Activated T-cell treated with anti-CD3 and anti-CD28 coated beads, Interleukin-2, amount 50 U/mL, for 4 hours (primary cell): Measurements from ENCODE around the gene ABCA4. TPM values are rescaled to one million over a fixed set of nuclear protein-coding genes. Genes with fewer than 3 reads are reported as not detected.

Experiments used
- ATAC-seq, 2 donors: fragments of 200-7000 bp; cut with Tn5 transposase; one replicate each; pipeline ENCODE4 v1.10.0; 2021
- DNase-seq: peaks from one replicate; pipeline ENCODE4 v3.0.0-alpha.2; 2020
- H3K27me3 Mint-ChIP-seq: one replicate; pipeline ENCODE4 v1.8.0; 2021; ENCODE audit warnings: low read depth, mixed read lengths
- H3K36me3 Mint-ChIP-seq: one replicate; pipeline ENCODE4 v1.8.0; 2022; ENCODE audit warnings: mixed read lengths; ENCODE audit not compliant: insufficient read depth
- H3K4me1 Mint-ChIP-seq: one replicate; pipeline ENCODE4 v1.8.0; 2021; ENCODE audit warnings: low read depth, mixed read lengths
- H3K4me3 Mint-ChIP-seq: one replicate; pipeline ENCODE4 v1.8.0; 2021; ENCODE audit warnings: mild to moderate bottlenecking, moderate library complexity, mixed read lengths
- H3K9me3 Mint-ChIP-seq: one replicate; pipeline ENCODE4 v1.8.0; 2021; ENCODE audit warnings: mixed read lengths
- total RNA-seq, 3 donors: library from RNA; stranded (reverse); gene quantifications; one replicate each; pipeline ENCODE4 v1.2.1, GENCODE V29; 2021

The ABCA4 gene
- total RNA-seq, 3 donors from 2014 or later: not detected

DNA sequence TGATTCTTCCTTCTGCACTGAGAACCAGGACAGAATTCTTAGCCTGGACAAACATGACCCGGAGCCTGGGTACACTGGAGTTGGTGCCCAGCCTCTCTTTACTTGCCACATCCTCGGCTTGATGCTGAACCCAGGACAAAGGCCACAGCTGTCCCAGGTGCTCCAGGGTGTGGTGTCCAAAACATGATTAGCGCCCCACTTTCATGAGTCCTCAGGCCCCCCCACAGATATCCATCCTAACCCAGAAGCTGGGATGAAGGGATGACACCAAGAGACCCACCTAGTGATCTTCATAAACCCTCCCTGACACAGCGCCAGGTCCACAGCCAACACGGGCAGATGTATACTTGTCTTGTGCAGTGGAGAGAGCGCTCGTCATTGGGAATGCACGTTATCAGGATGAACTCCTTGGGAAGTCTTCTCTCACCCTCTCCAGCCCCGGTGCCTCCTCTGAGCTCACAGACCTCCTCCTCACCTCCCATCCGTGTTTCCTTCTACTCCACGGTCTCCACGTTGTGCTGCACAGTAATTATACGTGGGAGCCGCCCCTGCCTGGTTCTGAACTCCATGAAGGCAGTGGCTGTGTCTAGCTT, 3.6 kb downstream of the ABCA4 start:
- ATAC-seq: no peak
- H3K9me3 Mint-ChIP-seq: no peaks in the 10 kb centered on the region
- H3K36me3 Mint-ChIP-seq: no peaks in the 10 kb centered on the region
- H3K27me3 Mint-ChIP-seq: peaks cover 3% of the 10 kb centered on the region
- H3K4me3 Mint-ChIP-seq: no peak overlapping the region
- H3K4me1 Mint-ChIP-seq: no peaks in the 10 kb centered on the region
- DNase-seq: no peak

DNA sequence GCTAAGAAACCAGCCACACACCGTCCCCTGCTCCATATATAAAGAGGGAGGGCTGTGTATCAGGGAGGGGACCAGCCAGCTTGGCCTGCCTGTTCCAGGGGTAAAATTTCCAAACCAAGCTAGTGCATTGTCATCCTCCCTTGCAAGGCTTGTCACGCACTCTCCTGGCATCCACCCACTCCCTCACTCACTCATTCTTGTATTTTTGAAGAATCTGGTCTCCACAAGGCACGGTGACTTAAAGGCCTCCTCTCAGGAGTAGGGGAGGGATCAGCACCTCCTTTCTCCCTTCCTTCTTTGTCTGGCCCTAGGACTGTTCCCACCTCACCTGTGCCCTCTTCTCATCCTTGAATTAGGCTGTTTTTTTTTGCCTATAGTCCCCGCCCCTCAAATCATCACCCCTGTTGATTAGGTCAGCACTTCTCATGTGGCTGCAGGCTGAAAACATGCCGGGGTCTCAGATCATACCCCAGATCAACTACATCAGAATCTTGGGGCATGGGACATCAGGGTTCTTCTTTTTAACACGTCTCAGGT, 5.0 kb downstream of the ABCA4 start:
- Mint-ChIP-seq H3K36me3 (no peaks in the 10 kb centered on the region), H3K4me3 (no peak overlapping the region), H3K4me1 (no peaks in the 10 kb centered on the region), H3K27me3 (peaks cover 3% of the 10 kb centered on the region), H3K9me3 (no peaks in the 10 kb centered on the region)
- no peak for ATAC-seq
- no peak for DNase-seq

DNA sequence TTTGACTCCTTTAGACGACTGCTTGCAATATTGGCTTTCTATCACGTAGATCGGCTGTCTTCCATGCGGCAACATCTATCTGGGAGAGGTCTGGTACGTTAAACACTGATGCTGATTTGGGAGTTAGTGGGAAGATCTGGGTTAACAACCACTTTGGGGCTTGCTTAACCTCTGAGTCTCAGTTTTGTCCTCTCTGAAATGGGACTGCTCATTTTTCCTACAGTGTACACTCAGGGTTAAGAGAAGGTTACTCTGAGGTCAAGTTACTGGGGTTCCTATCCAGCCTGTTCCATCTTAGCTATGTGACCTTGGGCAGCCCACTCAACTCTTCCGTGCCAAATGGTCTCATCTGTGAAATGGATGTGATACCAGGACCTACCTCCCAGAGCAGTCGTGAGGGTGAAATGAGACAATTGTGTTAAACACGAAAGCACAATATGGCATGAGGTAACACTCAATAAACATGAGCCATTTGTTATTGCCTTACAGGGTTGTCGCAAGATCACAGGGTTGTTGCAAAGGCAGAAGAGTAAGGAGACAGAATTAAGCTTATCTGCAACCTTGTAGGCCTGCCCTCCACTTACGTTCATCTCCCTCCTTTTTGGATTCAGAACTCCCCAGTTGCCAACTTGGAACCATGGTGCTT, 5.6 kb downstream of the ABCA4 start:
- Mint-ChIP-seq H3K27me3 (peaks cover 2% of the 10 kb centered on the region), H3K9me3 (no peaks in the 10 kb centered on the region), H3K4me3 (no peak overlapping the region), H3K4me1 (no peaks in the 10 kb centered on the region), H3K36me3 (no peaks in the 10 kb centered on the region)
- ATAC-seq: no peak
- DNase-seq: no peak

DNA sequence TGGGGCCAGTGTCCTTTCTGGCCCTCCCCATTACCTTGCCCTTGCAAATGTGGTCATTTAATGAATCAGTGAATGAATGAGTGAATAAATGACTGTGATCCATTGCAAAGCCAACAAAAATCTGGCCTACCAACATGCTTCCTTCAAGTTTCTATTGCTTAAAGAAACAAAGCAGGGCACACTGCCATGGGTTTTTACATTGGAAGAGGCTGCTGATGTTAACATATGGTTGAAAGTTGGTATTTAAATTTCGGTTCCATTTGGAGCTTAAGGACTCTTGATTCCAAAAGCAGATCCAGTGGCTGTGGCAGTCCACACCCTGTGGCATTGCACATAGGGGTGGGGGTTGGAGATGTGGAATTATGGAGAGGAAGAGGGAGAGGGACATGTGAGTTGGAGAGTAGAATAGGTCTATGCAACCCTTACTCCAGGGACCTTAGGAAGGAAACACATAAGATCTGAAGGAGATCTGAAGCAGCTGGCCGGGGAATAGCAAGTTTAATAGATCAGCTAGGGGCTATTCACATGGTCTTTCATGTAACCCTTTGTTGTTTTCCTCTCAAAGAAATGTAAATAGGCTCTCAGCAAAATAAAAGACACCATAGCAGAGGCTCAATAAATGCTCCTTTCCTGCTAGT, 7.2 kb downstream of the ABCA4 start:
- ATAC-seq (no peak), DNase-seq (no peak)
- Mint-ChIP-seq H3K9me3 (no peaks in the 10 kb centered on the region), H3K36me3 (no peaks in the 10 kb centered on the region), H3K4me1 (no peaks in the 10 kb centered on the region), H3K4me3 (no peak overlapping the region), H3K27me3 (no peaks in the 10 kb centered on the region)

DNA sequence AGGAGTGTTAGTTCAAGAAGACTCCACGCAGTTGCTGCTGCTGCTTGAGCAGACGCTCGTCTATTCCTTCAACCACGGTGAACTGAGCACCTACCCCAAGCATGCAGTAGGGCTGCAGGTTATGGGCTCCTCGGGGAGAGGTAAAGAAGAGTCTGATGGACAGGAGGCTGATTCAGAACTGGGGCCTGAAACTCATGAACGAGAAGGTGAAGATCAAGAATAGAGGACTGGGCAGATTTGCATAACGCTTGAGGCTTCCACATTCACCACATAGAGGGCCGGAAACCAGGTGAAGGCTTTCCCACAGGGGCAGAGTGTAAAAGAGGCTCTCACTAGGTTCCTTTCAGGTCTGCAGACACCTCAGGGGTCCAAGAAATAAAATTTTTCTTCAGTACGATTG, 9.1 kb downstream of the ABCA4 start:
- H3K27me3 Mint-ChIP-seq: peaks cover 11% of the 10 kb centered on the region
- H3K9me3 Mint-ChIP-seq: no peaks in the 10 kb centered on the region
- DNase-seq: no peak
- no peaks in the 10 kb centered on the region for H3K4me1 Mint-ChIP-seq
- no peak overlapping the region for H3K4me3 Mint-ChIP-seq
- no peaks in the 10 kb centered on the region for H3K36me3 Mint-ChIP-seq
- ATAC-seq: no peak

DNA sequence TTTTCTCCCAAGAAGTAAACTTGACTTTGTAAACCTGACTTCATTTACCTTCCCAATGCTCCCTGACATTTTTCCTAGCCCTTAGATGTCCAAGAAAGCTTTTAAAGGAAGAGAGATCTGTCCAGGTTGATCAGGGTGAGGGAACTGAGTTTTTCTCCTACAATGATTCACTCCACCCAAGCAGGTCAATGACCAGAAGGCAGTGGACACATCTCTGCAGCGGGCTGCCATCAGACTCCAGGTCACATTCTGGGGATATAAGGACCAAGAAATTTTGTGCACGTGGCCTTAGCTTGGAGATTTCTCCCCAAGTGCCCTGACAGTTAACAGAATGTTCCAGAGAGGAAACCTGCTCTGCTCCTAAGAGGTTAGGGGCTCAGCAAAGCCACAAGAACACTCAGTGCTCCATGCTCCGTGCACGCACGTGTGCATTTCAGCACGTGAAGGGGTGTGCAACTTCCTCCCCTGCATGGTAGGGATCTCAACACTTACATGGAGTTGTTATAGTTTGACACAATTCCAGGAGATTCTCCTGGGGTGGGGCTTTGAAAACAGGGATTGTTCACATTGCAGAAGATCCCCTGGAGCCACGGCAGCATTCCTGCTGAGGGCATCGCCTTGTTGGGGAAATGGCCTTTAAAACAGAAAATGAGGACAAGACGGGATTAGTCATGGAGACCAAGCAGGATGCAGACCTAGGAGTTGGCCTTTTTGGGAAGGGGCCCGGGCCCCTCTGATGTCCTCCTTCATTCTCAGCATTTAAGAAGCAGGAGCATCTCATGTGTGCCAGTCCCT, 9.8 kb downstream of the ABCA4 start:
- no peak for DNase-seq
- no peak for ATAC-seq
- H3K4me3 Mint-ChIP-seq: no peak overlapping the region
- H3K4me1 Mint-ChIP-seq: no peaks in the 10 kb centered on the region
- H3K36me3 Mint-ChIP-seq: no peaks in the 10 kb centered on the region
- H3K27me3 Mint-ChIP-seq: peaks cover 15% of the 10 kb centered on the region
- no peaks in the 10 kb centered on the region for H3K9me3 Mint-ChIP-seq

DNA sequence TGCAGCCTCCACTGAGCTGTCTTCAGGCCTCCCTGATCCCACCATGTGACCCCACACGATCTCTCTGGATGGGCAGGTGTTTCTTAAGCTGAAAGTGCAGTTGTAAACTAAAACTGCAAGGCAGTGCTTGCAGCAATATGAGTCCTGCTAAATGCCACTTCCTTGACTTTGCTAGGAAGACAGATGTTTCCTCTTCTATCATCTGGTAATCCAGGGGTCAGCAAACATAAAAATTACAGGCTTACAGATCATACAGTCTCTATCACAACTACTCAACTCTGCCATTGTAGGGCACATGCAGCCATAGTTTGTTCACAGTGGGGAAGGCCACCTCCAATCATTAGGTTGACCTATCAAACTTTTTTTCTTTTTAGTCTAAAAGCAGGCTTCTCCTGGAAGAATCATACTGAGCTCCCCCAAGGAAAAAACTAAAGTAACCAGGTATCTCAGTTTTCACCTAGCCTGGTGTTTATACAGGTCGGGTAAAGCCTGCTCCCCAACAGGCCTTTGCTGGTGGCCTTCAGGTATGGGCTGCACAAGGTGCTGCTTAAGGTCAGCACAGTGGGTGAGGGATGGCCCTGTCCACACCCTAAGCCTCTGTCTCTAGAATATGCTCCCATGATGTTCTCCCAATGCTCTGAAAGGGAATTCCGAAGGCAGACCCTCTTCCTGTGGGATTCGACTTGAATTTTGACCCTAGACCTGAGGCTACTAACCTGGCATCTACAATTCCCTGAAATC, 10.8 kb downstream of the ABCA4 start:
- no peak for ATAC-seq
- Mint-ChIP-seq H3K9me3 (no peaks in the 10 kb centered on the region), H3K4me1 (no peaks in the 10 kb centered on the region), H3K36me3 (no peaks in the 10 kb centered on the region), H3K27me3 (peaks cover 16% of the 10 kb centered on the region), H3K4me3 (no peak overlapping the region)
- DNase-seq: no peak

DNA sequence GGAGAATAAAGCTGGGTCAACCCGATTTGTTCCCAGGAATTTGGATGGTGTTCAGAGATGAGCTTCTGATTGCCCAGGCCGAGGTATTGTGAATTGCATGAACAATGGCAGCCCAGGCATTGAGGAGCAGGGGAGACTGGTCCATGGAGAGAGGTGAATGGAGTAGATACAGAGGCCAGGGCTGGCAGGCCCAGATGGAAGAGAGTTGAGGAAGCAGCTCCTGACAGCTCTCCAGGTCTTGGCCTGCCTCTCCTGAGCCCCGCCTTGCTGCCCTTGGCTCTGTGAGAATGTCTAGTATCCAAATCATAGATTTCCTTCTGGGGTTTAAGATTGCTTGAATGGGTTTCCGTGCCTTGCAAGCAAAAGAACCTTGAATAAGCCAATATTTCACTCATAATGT, 11.5 kb downstream of the ABCA4 start:
- ATAC-seq: no peak
- no peak overlapping the region for H3K4me3 Mint-ChIP-seq
- no peaks in the 10 kb centered on the region for H3K36me3 Mint-ChIP-seq
- no peaks in the 10 kb centered on the region for H3K4me1 Mint-ChIP-seq
- no peaks in the 10 kb centered on the region for H3K9me3 Mint-ChIP-seq
- peaks cover 22% of the 10 kb centered on the region for H3K27me3 Mint-ChIP-seq
- no peak for DNase-seq

DNA sequence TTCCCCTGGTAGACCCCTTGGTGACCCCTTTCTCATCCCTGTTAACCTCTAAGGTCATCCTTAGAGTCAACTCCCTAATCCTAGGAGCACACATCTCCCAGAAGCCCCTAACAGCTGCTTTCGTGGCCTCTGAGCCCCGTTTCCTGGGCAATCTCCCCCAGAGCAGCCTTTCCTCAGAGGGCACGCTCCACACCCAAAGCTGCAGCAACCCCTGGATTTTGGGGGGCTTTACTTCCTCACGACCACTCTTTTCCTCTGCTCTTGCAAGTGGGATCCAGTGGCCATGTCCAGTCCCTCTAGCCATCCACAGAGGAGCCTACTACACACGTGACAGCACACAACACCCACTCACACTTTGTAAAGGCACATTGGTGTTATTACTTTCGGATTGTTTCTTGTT, 13.8 kb downstream of the ABCA4 start:
- Mint-ChIP-seq H3K27me3 (peaks cover 24% of the 10 kb centered on the region), H3K36me3 (no peaks in the 10 kb centered on the region), H3K9me3 (no peaks in the 10 kb centered on the region), H3K4me1 (no peaks in the 10 kb centered on the region), H3K4me3 (no peak overlapping the region)
- ATAC-seq (no peak), DNase-seq (no peak)

DNA sequence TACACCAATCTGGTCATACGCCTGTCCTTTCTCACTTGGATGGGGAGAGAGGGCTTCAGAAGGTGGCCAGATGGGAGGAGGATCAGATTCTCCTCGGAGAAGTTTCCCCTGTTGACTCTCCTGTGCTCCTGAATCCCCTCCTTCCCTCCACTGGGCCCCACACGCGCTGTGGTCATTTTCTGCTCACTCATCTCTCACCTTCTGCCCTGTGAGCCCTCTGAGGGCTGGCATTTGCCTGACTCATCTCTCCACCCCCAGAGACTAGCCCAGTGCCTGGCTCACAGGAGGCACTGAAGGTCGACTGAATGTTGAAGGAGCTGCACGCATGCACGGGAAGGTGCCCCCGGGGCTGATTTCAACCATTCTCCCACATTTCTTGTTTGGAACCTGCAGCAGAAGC, 14.2 kb downstream of the ABCA4 start:
- no peak for ATAC-seq
- DNase-seq: no peak
- H3K36me3 Mint-ChIP-seq: no peaks in the 10 kb centered on the region
- H3K9me3 Mint-ChIP-seq: no peaks in the 10 kb centered on the region
- H3K27me3 Mint-ChIP-seq: peaks cover 24% of the 10 kb centered on the region
- H3K4me3 Mint-ChIP-seq: no peak overlapping the region
- no peaks in the 10 kb centered on the region for H3K4me1 Mint-ChIP-seq

DNA sequence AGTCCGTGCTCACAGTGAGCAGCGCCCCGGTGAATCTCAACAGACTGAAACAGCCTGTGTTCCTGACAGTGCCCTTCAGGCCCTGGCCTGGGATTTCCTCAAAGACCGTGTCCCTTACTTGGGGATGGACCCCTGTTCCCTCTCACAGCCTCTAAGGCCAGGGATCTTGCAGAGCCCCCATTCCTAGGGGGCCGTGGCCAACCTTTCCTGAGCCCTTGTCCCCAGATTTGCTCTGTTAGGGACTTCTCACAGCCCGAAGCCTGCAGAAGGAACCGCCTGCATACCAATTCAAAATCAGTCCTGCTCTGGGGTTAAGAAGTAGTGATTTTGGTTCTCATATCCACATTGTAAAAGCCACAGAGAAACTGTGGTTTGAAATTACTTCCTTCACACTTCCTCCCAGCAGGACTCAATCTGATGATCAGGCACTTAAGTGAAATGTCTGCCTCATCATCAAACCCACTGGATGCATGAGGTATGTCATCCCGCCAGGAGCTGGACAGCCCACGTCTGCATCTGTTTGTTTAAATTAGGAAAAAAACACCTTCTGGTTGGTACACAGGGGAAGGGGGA, 14.9 kb downstream of the ABCA4 start:
- Mint-ChIP-seq H3K4me3 (no peak overlapping the region), H3K4me1 (no peaks in the 10 kb centered on the region), H3K9me3 (no peaks in the 10 kb centered on the region), H3K36me3 (no peaks in the 10 kb centered on the region), H3K27me3 (peaks cover 24% of the 10 kb centered on the region)
- DNase-seq (no peak), ATAC-seq (peak; percentile 20 to 25)

DNA sequence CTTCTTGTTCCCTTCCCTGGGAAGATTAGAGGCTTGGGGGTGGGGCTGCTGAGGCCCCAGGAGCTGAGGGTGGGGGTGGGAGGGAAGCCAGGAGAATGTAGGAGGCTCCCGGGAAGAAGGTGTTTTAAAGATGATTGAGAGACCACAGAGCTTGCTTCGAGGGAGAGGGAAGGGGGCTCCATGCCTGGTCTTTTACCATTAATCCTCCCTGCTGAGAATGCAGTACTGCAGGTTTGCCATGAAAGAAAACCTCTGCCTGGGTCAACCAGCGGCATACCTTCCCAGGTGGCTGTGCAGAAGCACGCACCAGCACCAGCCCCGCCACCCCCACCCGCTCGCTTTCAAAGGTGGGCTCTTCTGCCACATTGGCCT, 15.4 kb downstream of the ABCA4 start:
- H3K36me3 Mint-ChIP-seq: no peaks in the 10 kb centered on the region
- H3K9me3 Mint-ChIP-seq: no peaks in the 10 kb centered on the region
- H3K27me3 Mint-ChIP-seq: peaks cover 24% of the 10 kb centered on the region
- no peak overlapping the region for H3K4me3 Mint-ChIP-seq
- ATAC-seq (no peak), DNase-seq (no peak)
- no peaks in the 10 kb centered on the region for H3K4me1 Mint-ChIP-seq

DNA sequence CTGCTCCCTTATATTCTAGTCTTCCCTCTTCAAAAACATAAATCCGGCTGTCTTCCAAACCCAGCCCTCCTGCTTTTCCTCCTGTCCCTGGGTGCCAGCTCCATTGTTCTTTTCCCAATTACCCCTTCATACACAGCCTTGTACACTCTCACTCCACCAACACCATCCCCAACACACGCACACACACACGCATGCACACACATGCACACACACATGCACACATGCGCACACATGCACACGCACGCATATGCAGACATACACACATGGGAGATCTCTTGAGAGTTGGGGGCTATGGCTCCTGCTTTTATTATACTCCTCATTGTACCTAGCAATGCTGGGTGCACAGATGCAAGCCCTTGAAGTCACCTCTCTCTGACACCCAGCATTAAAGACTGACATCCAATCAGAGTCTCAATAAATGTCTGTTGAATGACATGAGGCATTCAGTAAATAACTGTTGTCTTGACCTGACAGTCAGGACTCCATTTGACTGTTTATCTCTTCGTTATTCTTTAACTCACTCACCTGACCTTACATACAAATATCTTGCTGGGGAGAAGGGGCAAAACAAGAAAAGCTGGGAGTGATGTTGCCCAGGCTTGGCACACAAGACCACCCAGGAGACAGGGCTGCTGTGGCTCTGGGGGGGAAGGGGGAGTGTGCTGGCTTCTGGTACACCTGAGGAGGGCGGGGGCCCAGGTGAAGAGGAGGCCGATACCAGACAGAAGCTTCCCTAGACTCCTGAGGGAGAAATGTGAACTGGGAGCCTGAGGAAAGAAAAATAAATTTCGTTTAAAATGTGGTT, 16.0 kb downstream of the ABCA4 start:
- peaks cover 24% of the 10 kb centered on the region for H3K27me3 Mint-ChIP-seq
- no peaks in the 10 kb centered on the region for H3K9me3 Mint-ChIP-seq
- no peaks in the 10 kb centered on the region for H3K4me1 Mint-ChIP-seq
- no peak overlapping the region for H3K4me3 Mint-ChIP-seq
- no peak for DNase-seq
- no peaks in the 10 kb centered on the region for H3K36me3 Mint-ChIP-seq
- no peak for ATAC-seq
